RWPE2 (cell line): Measurements from ENCODE around the gene ELAC2.

Experiments used
- ATAC-seq: fragments of 200-7000 bp; cut with Tn5 transposase; 3 replicates; pipeline ENCODE4 v1.9.1; 2021; ENCODE audit warnings: low read depth
- DNase-seq: peaks from one replicate; pipeline ENCODE4 v3.0.0-alpha.2; 2020; ENCODE audit warnings: low spot score
- H3K27ac ChIP-seq: fragments of 450-650 bp; 2 replicates; pipeline ENCODE4 v1.5.1; 2017; ENCODE audit warnings: mild to moderate bottlenecking; ENCODE audit not compliant: poor library complexity, severe bottlenecking
- H3K27me3 ChIP-seq: fragments of 250-450 bp; sonication (Bioruptor Pico); 2 replicates; pipeline ENCODE4 v1.5.1; 2021; ENCODE audit warnings: mild to moderate bottlenecking, moderate library complexity; ENCODE audit not compliant: insufficient read depth, poor library complexity, severe bottlenecking
- H3K36me3 ChIP-seq: fragments of 250-450 bp; sonication (Bioruptor Pico); 2 replicates; pipeline ENCODE4 v1.5.1; 2020; ENCODE audit warnings: low read depth, mild to moderate bottlenecking, moderate library complexity
- H3K4me1 ChIP-seq: fragments of 250-450 bp; sonication (Bioruptor Pico); 2 replicates; pipeline ENCODE4 v1.5.1; 2021; ENCODE audit warnings: mild to moderate bottlenecking, moderate library complexity; ENCODE audit not compliant: insufficient read depth, poor library complexity, severe bottlenecking
- H3K4me3 ChIP-seq: fragments of 250-450 bp; sonication (Bioruptor Pico); 2 replicates; pipeline ENCODE4 v1.5.1; 2021; ENCODE audit warnings: mild to moderate bottlenecking, moderate library complexity; ENCODE audit not compliant: severe bottlenecking
- H3K9me3 ChIP-seq: fragments of 250-450 bp; sonication (Bioruptor Pico); 2 replicates; pipeline ENCODE4 v1.5.1; 2021; ENCODE audit warnings: mild to moderate bottlenecking, moderate library complexity; ENCODE audit not compliant: severe bottlenecking
- CTCF ChIP-seq: fragments of 450-650 bp; IDR thresholded peaks from one replicate; pipeline ENCODE4 v1.5.1; 2017; ENCODE audit warnings: mild to moderate bottlenecking, moderate library complexity; ENCODE audit not compliant: poor library complexity, severe bottlenecking

ELAC2 gene

GRCh38 chr17:13000561-13000960, 17.3 kb downstream of the ELAC2 start:
- Histone ChIP-seq H3K27me3 (no peaks in the 10 kb centered on the region), H3K4me1 (no peaks in the 10 kb centered on the region), H3K9me3 (no peaks in the 10 kb centered on the region), H3K4me3 (no peak overlapping the region), H3K27ac (no peak overlapping the region), H3K36me3 (peaks cover 95% of the 10 kb centered on the region)
- DNase-seq (no peak), ATAC-seq (no peak)
- TF ChIP-seq CTCF = no peak

DNA sequence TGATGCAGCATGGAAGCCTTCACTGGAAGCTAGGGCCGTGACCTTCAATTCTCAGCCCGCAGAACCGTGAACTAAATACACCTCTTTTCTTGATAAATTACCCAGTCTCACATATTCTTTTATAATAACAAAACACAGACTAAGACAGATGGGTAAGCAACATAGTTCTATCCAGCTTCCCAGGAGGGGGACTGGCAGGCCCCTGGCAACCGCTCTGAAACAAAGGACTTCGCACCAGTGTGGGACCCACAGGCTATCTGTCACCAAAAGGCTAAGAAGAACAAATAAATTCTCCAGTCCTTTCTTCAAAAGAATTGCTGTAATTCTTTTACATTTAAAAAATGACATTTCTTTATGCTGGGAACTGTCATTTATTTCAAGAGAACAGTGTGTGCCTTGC, 19.0 kb downstream of the ELAC2 start:
- Histone ChIP-seq H3K4me1 (no peaks in the 10 kb centered on the region), H3K4me3 (no peak overlapping the region), H3K27me3 (no peaks in the 10 kb centered on the region), H3K27ac (no peak overlapping the region), H3K36me3 (peaks cover 95% of the 10 kb centered on the region), H3K9me3 (no peaks in the 10 kb centered on the region)
- no peak for ATAC-seq
- no peak for DNase-seq
- no peak for TF ChIP-seq CTCF

GRCh38 chr17:12998461-12998860, 19.4 kb downstream of the ELAC2 start:
- no peak overlapping the region for H3K4me3 ChIP-seq
- TF ChIP-seq CTCF = no peak
- no peak for ATAC-seq
- H3K4me1 ChIP-seq = no peaks in the 10 kb centered on the region
- peaks cover 95% of the 10 kb centered on the region for H3K36me3 ChIP-seq
- no peaks in the 10 kb centered on the region for H3K9me3 ChIP-seq
- DNase-seq = peak; percentile 31
- H3K27ac ChIP-seq = no peak overlapping the region
- H3K27me3 ChIP-seq = no peaks in the 10 kb centered on the region

DNA sequence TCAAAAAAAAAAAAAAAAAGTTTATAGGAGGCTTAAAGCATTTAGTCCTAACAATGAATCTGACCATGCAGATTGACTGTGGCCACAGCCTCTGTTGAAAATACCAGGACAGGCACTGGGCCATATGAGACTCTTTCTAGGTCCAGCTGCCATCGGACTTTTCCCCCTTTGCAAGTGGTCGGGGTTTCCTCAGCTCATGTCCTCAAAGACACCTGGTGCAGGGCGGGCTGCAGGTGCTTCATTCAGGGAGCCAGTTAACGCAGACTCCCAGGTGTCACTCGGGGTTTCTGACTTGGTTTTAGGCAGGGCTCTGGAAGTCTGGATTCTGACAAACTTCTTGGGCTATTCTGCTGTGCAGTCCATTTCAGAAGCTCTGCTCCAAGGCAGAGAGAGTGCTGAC, 20.9 kb downstream of the ELAC2 start:
- ATAC-seq (no peak; the same call in 2 of the 3 replicates), DNase-seq (peak; percentile 34)
- TF ChIP-seq CTCF = no peak
- peaks cover 95% of the 10 kb centered on the region for H3K36me3 ChIP-seq
- no peaks in the 10 kb centered on the region for H3K9me3 ChIP-seq
- no peak overlapping the region for H3K4me3 ChIP-seq
- H3K27ac ChIP-seq = no peak overlapping the region
- no peaks in the 10 kb centered on the region for H3K27me3 ChIP-seq
- H3K4me1 ChIP-seq = no peaks in the 10 kb centered on the region

DNA sequence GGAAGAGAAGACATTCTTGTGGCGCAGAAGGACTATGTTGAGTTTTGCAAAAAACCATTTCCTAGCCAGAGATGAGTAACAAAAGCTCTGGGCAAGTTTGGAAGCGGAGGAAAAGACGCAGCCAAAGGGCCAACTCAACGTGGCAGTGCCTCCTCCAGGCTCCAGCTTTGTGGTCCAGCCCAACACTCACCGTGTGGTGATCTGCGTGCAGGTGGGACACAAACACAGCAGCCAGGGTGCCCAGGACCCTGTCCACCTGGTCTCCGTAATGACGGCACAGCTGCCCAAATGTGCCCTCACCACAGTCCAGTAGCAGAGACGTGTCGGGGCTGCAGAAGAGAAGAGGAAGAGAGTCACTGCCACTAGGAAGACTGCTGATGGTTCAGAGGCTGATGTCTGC, 21.5 kb downstream of the ELAC2 start:
- H3K27ac ChIP-seq = no peak overlapping the region
- H3K4me3 ChIP-seq = no peak overlapping the region
- no peaks in the 10 kb centered on the region for H3K9me3 ChIP-seq
- no peaks in the 10 kb centered on the region for H3K4me1 ChIP-seq
- peak; percentile 26 for DNase-seq
- no peak for ATAC-seq
- no peaks in the 10 kb centered on the region for H3K27me3 ChIP-seq
- TF ChIP-seq CTCF = no peak
- H3K36me3 ChIP-seq = peaks cover 95% of the 10 kb centered on the region
